Smooth muscle cell (in vitro differentiated cells): ENCODE data around the gene SELENOI. TPM values are rescaled to one million over a fixed set of nuclear protein-coding genes. Genes with fewer than 3 reads are reported as not detected.
"Not testable (repeated sequence)": the region's sequence is repeated elsewhere in the genome, so short reads cannot be mapped to it uniquely, and the experiment has no call there.

Source experiments
- DNase-seq: peaks from one replicate; lab custom pipeline; 2025; ENCODE audit not compliant: unreplicated experiment; lab: John Stamatoyannopoulos, UW
- H2AFZ ChIP-seq: fragments of 200-600 bp; sonication (generic); 2 replicates; pipeline ENCODE4 v1.6.0; 2016; ENCODE audit warnings: antibody characterized with exemption, low read depth, mild to moderate bottlenecking
- H3F3A ChIP-seq: fragments of 200-600 bp; sonication (generic); 2 replicates; pipeline ENCODE4 v1.6.0; 2017; ENCODE audit warnings: antibody characterized with exemption, low read depth
- H3K27ac ChIP-seq: fragments of 200-600 bp; sonication (generic); 2 replicates; pipeline ENCODE4 v1.5.1; 2016; ENCODE audit warnings: low read depth, mild to moderate bottlenecking
- H3K27me3 ChIP-seq: fragments of 200-600 bp; sonication (generic); 2 replicates; pipeline ENCODE4 v1.6.1; 2016; ENCODE audit warnings: low read depth, mild to moderate bottlenecking
- H3K36me3 ChIP-seq: fragments of 200-600 bp; sonication (generic); 2 replicates; pipeline ENCODE4 v1.5.1; 2016; ENCODE audit warnings: low read depth
- H3K4me1 ChIP-seq: fragments of 200-600 bp; sonication (generic); 2 replicates; pipeline ENCODE4 v1.5.1; 2016; ENCODE audit warnings: low read depth
- H3K4me2 ChIP-seq: fragments of 200-600 bp; sonication (generic); 2 replicates; pipeline ENCODE4 v1.6.0; 2016; ENCODE audit warnings: mild to moderate bottlenecking
- H3K4me3 ChIP-seq: fragments of 200-600 bp; sonication (generic); 2 replicates; pipeline ENCODE4 v1.5.1; 2016; ENCODE audit warnings: mild to moderate bottlenecking
- H3K79me2 ChIP-seq: fragments of 200-600 bp; sonication (generic); 2 replicates; pipeline ENCODE4 v1.6.0; 2016; ENCODE audit warnings: low read depth, mild to moderate bottlenecking
- H3K9ac ChIP-seq: fragments of 200-600 bp; sonication (generic); 2 replicates; pipeline ENCODE4 v1.6.0; 2016; ENCODE audit warnings: low read depth
- H3K9me3 ChIP-seq: fragments of 200-600 bp; sonication (generic); replicated peaks from 2 replicates; pipeline ENCODE4 v1.5.1; 2016; ENCODE audit warnings: low read depth
- H4K20me1 ChIP-seq: fragments of 200-600 bp; sonication (generic); 2 replicates; pipeline ENCODE4 v1.6.0; 2016; ENCODE audit warnings: low read depth
- WGBS: methylation state at CpG from one replicate; pipeline ENCODE4 v1.1.7; 2016; ENCODE audit warnings: low lambda C conversion rate; 5-methylcytosine and 5-hydroxymethylcytosine counted together
- polyA plus RNA-seq: library from polyadenylated mRNA; unstranded; fragments of >200 nt; fragmentation: Nextera tagmentation; extraction: Ambion mirVana; gene quantifications from 2 replicates; pipeline ENCODE4 v1.2.1, GENCODE V29; 2016
- total RNA-seq: library from RNA; depleted of rRNA; stranded (reverse); fragments of >200 nt; gene quantifications from 2 replicates; pipeline ENCODE4 v1.2.3, GENCODE V29; 2014
- TF ChIP-seq, protein P1 (sequence below): fragments of 200-600 bp; sonication (generic); IDR thresholded peaks from 2 replicates; pipeline ENCODE4 v1.5.1; 2017; ENCODE audit warnings: borderline replicate concordance, mild to moderate bottlenecking, antibody characterized with exemption; ENCODE audit not compliant: insufficient read depth, poor library complexity, severe bottlenecking

The SELENOI gene
- total and polyA plus RNA-seq, 2 experiments from 2014 or later: 3.3 to 26.3 TPM

DNA sequence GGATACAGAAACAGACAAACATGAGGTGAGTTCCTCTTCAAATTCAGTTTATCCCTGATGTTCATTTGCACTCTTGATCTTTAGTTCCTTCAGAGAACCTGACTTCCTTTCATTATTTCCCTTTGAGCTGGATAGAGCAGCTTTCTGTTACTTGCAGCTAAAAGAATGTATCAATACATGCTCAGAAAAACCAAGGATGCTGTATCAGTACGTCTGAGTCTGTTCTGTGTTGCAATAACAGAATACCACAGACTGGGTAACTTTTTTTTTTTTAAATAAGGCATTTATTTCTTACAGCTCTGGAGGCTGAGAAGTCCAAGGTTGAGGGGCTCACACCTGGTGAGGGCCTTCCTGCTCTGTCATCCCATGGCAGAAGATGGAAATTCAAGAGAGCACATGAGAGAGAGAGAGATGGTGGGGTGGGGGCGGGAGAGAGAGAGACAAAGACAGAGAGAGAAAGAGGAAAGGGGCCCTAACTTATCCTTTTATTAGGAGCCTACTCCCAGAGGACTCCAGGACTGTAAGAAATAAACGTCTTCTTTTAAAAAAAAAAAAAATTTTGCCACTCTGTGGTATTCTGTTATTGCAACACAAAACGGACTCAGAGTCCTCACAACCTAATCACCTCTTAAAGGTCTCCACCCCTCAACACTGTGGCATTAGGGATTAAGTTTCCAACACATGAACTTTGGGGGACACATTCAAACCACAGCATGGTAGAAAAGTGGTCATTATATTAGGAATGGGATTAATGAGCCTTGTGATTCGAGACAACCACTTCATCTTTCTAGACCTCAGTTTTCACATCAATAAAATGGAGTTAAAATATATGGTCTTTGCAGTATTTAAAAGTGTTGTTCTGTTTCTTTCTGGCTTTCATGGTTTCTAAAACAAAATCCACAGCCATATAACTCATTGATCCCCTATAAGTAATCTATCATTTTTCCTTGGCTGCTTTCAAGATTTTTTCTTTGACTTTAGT is 18.4 kb upstream of the SELENOI start:
- H3F3A ChIP-seq: no peaks in the 10 kb centered on the region
- H3K36me3 ChIP-seq: no peaks in the 10 kb centered on the region

DNA sequence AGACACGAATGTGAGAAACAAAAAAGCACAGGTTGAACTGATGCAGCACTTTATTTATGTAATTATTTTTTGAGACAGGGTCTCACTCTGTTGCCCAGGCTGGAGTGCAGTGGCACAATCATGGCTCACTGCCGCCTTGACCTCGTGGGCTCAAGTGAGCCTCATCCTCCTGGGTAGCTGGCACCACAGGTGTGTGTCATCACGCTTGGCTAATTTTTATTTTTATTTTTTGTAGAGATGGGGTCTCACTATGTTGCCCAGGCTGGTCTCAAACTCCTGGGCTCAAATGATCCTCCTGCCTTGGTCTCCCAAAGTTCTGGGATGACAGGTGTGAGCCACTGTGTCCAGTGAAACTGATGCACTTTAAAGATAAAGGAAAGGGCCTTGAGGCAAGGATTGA is 16.9 kb upstream of the SELENOI start:
- H3K27me3 ChIP-seq, H3K27ac ChIP-seq, H3K9me3 ChIP-seq, H3K4me1 ChIP-seq, H2AFZ ChIP-seq, H4K20me1 ChIP-seq, H3F3A ChIP-seq, H3K36me3 ChIP-seq, H3K9ac ChIP-seq, H3K4me3 ChIP-seq, H3K79me2 ChIP-seq, DNase-seq, H3K4me2 ChIP-seq: not testable (repeated sequence)
- WGBS: 95% methylated on average over 4 of the region's 4 CpGs

More for the DNA sequence above, 18.4 kb upstream of the SELENOI start:
- H3K4me2 ChIP-seq: no peak overlapping the region
- WGBS: 63% methylated on average over 5 of the region's 5 CpGs
- no peak overlapping the region for H3K4me3 ChIP-seq
- no peaks in the 10 kb centered on the region for H4K20me1 ChIP-seq
- H3K9ac ChIP-seq: no peak overlapping the region
- no peaks in the 10 kb centered on the region for H3K4me1 ChIP-seq
- no peak overlapping the region for H3K27ac ChIP-seq
- H2AFZ ChIP-seq: no peak overlapping the region
- H3K27me3 ChIP-seq: no peaks in the 10 kb centered on the region
- TF ChIP-seq, protein P1, sequence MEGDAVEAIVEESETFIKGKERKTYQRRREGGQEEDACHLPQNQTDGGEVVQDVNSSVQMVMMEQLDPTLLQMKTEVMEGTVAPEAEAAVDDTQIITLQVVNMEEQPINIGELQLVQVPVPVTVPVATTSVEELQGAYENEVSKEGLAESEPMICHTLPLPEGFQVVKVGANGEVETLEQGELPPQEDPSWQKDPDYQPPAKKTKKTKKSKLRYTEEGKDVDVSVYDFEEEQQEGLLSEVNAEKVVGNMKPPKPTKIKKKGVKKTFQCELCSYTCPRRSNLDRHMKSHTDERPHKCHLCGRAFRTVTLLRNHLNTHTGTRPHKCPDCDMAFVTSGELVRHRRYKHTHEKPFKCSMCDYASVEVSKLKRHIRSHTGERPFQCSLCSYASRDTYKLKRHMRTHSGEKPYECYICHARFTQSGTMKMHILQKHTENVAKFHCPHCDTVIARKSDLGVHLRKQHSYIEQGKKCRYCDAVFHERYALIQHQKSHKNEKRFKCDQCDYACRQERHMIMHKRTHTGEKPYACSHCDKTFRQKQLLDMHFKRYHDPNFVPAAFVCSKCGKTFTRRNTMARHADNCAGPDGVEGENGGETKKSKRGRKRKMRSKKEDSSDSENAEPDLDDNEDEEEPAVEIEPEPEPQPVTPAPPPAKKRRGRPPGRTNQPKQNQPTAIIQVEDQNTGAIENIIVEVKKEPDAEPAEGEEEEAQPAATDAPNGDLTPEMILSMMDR: no peak
- H3K79me2 ChIP-seq: no peaks in the 10 kb centered on the region
- no peak for DNase-seq
- H3K9me3 ChIP-seq: no peaks in the 10 kb centered on the region

DNA sequence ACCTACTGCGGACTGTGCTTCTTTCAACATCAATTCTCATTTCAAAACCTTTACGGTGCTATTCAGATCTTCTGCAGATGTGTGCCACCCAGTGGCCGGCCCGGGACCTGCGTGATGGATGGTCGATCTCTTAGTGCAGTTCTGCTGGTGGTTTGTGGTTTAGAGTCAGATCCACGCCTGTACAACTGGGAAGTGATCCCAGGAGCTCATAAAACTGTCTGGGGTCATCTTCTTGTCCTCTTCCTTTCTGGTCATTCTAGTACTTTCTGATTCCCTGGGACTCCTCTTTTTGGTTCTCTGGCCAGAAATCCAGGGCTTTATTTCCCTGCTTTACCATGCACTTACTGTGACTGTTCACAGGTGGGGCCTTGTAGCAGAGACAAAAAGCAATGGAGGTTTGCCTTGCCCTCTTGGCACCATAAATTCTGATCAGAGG is 15.8 kb upstream of the SELENOI start:
- H3K79me2 ChIP-seq: no peaks in the 10 kb centered on the region
- peak; percentile 48 for DNase-seq
- no peaks in the 10 kb centered on the region for H3K9me3 ChIP-seq
- H3K4me3 ChIP-seq: no peak overlapping the region
- no peak overlapping the region for H2AFZ ChIP-seq
- H3K9ac ChIP-seq: no peak overlapping the region
- no peaks in the 10 kb centered on the region for H3F3A ChIP-seq
- 7% methylated on average over 7 of the region's 7 CpGs for WGBS
- H4K20me1 ChIP-seq: no peaks in the 10 kb centered on the region
- no peak overlapping the region for H3K4me2 ChIP-seq
- H3K27ac ChIP-seq: no peak overlapping the region
- H3K4me1 ChIP-seq: no peaks in the 10 kb centered on the region
- H3K36me3 ChIP-seq: no peaks in the 10 kb centered on the region
- H3K27me3 ChIP-seq: no peaks in the 10 kb centered on the region
- TF ChIP-seq, protein P1: peak; percentile 80

DNA sequence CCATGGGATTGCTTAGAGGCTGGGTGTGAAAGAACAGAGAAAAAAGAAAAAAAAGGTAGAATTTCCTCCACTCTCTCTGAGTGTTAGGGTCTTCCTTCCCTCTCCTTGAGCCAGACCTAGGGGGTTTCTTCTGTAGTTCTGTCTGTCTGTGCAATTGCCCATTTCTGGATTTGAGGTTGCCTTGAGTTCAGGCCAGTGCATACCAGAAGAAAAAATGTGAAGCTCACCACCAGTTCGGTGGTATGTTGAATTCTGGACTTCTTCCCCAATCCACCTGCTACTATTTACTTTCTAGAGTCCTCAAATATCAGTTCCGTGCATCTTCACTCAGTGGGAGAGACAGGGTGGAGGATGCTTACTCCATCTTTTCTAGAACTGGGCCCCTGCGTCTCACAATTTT is 15.3 kb upstream of the SELENOI start:
- no peaks in the 10 kb centered on the region for H3K27me3 ChIP-seq
- H3K9me3 ChIP-seq: no peaks in the 10 kb centered on the region
- no peaks in the 10 kb centered on the region for H3K4me1 ChIP-seq
- H3K79me2 ChIP-seq: no peaks in the 10 kb centered on the region
- no peaks in the 10 kb centered on the region for H3F3A ChIP-seq
- 94% methylated on average over 3 of the region's 3 CpGs for WGBS
- H3K9ac ChIP-seq: no peak overlapping the region
- H2AFZ ChIP-seq: no peak overlapping the region
- no peaks in the 10 kb centered on the region for H3K36me3 ChIP-seq
- no peak overlapping the region for H3K4me3 ChIP-seq
- H3K27ac ChIP-seq: no peak overlapping the region
- TF ChIP-seq, protein P1: no peak
- H4K20me1 ChIP-seq: no peaks in the 10 kb centered on the region
- H3K4me2 ChIP-seq: no peak overlapping the region
- no peak for DNase-seq

DNA sequence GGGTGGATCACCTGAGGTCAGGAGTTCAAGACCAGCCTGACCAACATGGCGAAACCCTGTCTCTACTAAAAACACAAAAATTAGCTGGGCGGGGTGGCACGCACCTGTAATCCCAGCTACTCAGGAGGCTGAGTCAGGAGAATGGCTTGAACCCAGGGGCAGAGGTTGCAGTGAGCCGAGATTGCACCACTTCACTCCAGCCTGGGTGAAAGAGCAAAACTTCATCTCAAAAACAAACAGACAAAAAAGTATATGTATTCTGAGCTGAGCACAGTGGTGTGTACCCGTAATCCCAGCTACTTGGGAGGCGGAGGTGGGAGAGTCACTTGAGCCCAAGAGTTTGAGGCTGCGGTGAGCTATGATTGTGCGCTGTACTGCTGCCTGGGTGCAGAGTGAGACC is 14.6 kb upstream of the SELENOI start:
- H3K9ac ChIP-seq: not testable (repeated sequence)
- WGBS: 95% methylated on average over 8 of the region's 8 CpGs

More for the DNA sequence above, 14.6 kb upstream of the SELENOI start:
- H3K27me3 ChIP-seq, H3K4me1 ChIP-seq, H3K4me2 ChIP-seq, H3K27ac ChIP-seq, H3K36me3 ChIP-seq, H4K20me1 ChIP-seq, H3K9me3 ChIP-seq, DNase-seq, H3F3A ChIP-seq, H3K79me2 ChIP-seq, H2AFZ ChIP-seq, H3K4me3 ChIP-seq: not testable (repeated sequence)
